B cell (primary cell): ENCODE measurements around the gene APOB. TPM values are rescaled to one million over a fixed set of nuclear protein-coding genes. Genes with fewer than 3 reads are reported as not detected.

Source experiments
- ATAC-seq: fragments of 200-7000 bp; cut with Tn5 transposase; one replicate; pipeline ENCODE4 v1.10.0; 2021; ENCODE audit warnings: low read depth, mild to moderate bottlenecking, moderate number of reproducible peaks, moderate library complexity
- CTCF ChIA-PET: fragments of 350-600 bp; sonication (Branson Sonifier 250); formaldehyde crosslinking; loops from one replicate; lab custom pipeline; 2021; ENCODE audit warnings: antibody characterized with exemption, inconsistent platforms; lab: Charles Lee
- POLR2A ChIA-PET: fragments of 350-600 bp; sonication (Branson Sonifier 250); formaldehyde crosslinking; loops from one replicate; lab custom pipeline; 2021; ENCODE audit warnings: antibody characterized with exemption; lab: Charles Lee
- DNase-seq: peaks from one replicate; pipeline ENCODE4 v3.0.0; 2013
- H2AFZ ChIP-seq: 2 replicates; pipeline ENCODE4 v1.6.1; 2012; ENCODE audit warnings: mild to moderate bottlenecking, low read depth, low read length; ENCODE audit not compliant: insufficient read depth, poor library complexity, severe bottlenecking
- H3K27ac ChIP-seq, 2 donors: 1 replicate in 1 of 2; 2 replicates in 1 of 2; pipeline ENCODE4 v1.5.1; 2012 to 2013; ENCODE audit warnings: low read length in 2 of 2, mild to moderate bottlenecking in 2 of 2, moderate library complexity in 1 of 2
- H3K27me3 ChIP-seq, 4 experiments: fragments of 200-600 bp in 1 of 4; sonication (generic) in 1 of 4; replicated peaks in 1 of 4; 1 replicate in 2 of 4; 2 replicates in 2 of 4; pipeline versions ENCODE4 v1.6.1 to v1.7.0; 2013 to 2016; ENCODE audit warnings: low read length in 3 of 4, mild to moderate bottlenecking in 2 of 4, mixed read lengths in 1 of 4, moderate library complexity in 1 of 4; ENCODE audit not compliant: insufficient read depth in 4 of 4, control insufficient read depth in 3 of 4; ENCODE audit errors: control extremely low read depth in 1 of 4
- H3K36me3 ChIP-seq, 2 experiments: replicated peaks in 1 of 2; 1 replicate in 1 of 2; 2 replicates in 1 of 2; pipeline versions ENCODE4 v1.6.1 to v1.7.1; 2013; ENCODE audit warnings: low read length in 1 of 2; ENCODE audit not compliant: insufficient read depth in 2 of 2, control insufficient read depth in 1 of 2; ENCODE audit errors: control extremely low read depth in 1 of 2, extremely low read depth in 1 of 2
- H3K4me1 ChIP-seq, 2 donors: fragments of 200-600 bp in 1 of 2; sonication (generic) in 1 of 2; 1 replicate in 1 of 2; 2 replicates in 1 of 2; pipeline versions ENCODE4 v1.5.1 to v1.6.1; 2013 to 2017; ENCODE audit warnings: low read length in 2 of 2; ENCODE audit not compliant: control insufficient read depth in 2 of 2, insufficient read depth in 2 of 2
- H3K4me2 ChIP-seq: replicated peaks from 2 replicates; pipeline ENCODE3; 2012; ENCODE audit warnings: mild to moderate bottlenecking, low read depth, low read length; ENCODE audit not compliant: poor library complexity, severe bottlenecking
- H3K4me3 ChIP-seq, 5 experiments: fragments of 200-600 bp in 1 of 5; sonication (generic) in 1 of 5; 1 replicate in 3 of 5; 2 replicates in 2 of 5; pipeline versions ENCODE4 v1.5.1 to v1.7.0; 2011 to 2016; ENCODE audit warnings: low read length in 4 of 5, mild to moderate bottlenecking in 4 of 5, low read depth in 2 of 5, control low read depth in 1 of 5, moderate library complexity in 1 of 5; ENCODE audit not compliant: insufficient read depth in 1 of 5; ENCODE audit errors: control extremely low read depth in 1 of 5, extremely low read depth in 1 of 5
- H3K79me2 ChIP-seq: fragments of 200-600 bp; sonication (generic); one replicate; pipeline ENCODE4 v1.6.0; 2016; ENCODE audit warnings: low read length; ENCODE audit not compliant: control insufficient read depth, insufficient read depth
- H3K9ac ChIP-seq: fragments of 200-600 bp; sonication (generic); 2 replicates; pipeline ENCODE4 v1.6.1; 2017; ENCODE audit warnings: mild to moderate bottlenecking, low read length, moderate library complexity
- H3K9me3 ChIP-seq, 3 donors: one replicate each; pipeline versions ENCODE4 v1.6.1 to v1.7.1; 2013; ENCODE audit warnings: low read length in 2 of 3; ENCODE audit not compliant: control insufficient read depth in 2 of 3, insufficient read depth in 1 of 3; ENCODE audit errors: control extremely low read depth in 1 of 3
- H4K20me1 ChIP-seq: 2 replicates; pipeline ENCODE4 v1.6.0; 2012; ENCODE audit warnings: mild to moderate bottlenecking, low read length; ENCODE audit not compliant: insufficient read depth, control insufficient read depth, poor library complexity, severe bottlenecking
- H3K27ac Mint-ChIP-seq: one replicate; pipeline ENCODE4 v1.8.0; 2021; ENCODE audit warnings: mixed read lengths
- H3K27me3 Mint-ChIP-seq: one replicate; pipeline ENCODE4 v1.8.0; 2021; ENCODE audit warnings: mixed read lengths
- H3K4me1 Mint-ChIP-seq: one replicate; pipeline ENCODE4 v1.8.0; 2021; ENCODE audit warnings: mixed read lengths
- H3K4me3 Mint-ChIP-seq: one replicate; pipeline ENCODE4 v1.8.0; 2021; ENCODE audit warnings: mixed read lengths
- H3K9me3 Mint-ChIP-seq: one replicate; pipeline ENCODE4 v1.8.0; 2022; ENCODE audit warnings: mixed read lengths; ENCODE audit not compliant: insufficient read depth
- EZH2 ChIP-seq: IDR thresholded peaks from 2 replicates; pipeline ENCODE4 v1.6.1; 2012; ENCODE audit warnings: borderline replicate concordance, low read depth, mild to moderate bottlenecking, moderate library complexity, low read length; ENCODE audit not compliant: insufficient read depth, poor library complexity, severe bottlenecking
- WGBS: methylation state at CpG from one replicate; pipeline ENCODE4 v1.1.5; 2013; ENCODE audit warnings: missing lambda C conversion rate; ENCODE audit not compliant: insufficient coverage; 5-methylcytosine and 5-hydroxymethylcytosine counted together
- intact Hi-C: fragments of 100-400 bp; cut with micrococcal nuclease; formaldehyde crosslinking; loops from one replicate; pipeline ENCODE4 v1.10.0; 2022
- polyA plus RNA-seq: library from polyadenylated mRNA; depleted of rRNA; stranded (reverse); fragments of >200 nt; gene quantifications from 2 replicates; pipeline ENCODE4 v1.2.3, GENCODE V29; 2012
- total RNA-seq, 2 donors: library from RNA; stranded (reverse); fragments of 120-200 nt in 1 of 2; gene quantifications; 1 replicate in 1 of 2; 2 replicates in 1 of 2; pipeline versions ENCODE4 v1.2.3 to v1.2.4, GENCODE V29; 2013 to 2022
- TF ChIP-seq, protein P1 (sequence below): fragments of 200-600 bp; IDR thresholded peaks from one replicate; pipeline ENCODE4 v1.8.0; 2022; ENCODE audit warnings: antibody characterized with exemption, mild to moderate bottlenecking

Gene APOB
- total and polyA plus RNA-seq, 2 donors (not counting 1 experiment from before 2014, with no cell fraction given): not detected

DNA sequence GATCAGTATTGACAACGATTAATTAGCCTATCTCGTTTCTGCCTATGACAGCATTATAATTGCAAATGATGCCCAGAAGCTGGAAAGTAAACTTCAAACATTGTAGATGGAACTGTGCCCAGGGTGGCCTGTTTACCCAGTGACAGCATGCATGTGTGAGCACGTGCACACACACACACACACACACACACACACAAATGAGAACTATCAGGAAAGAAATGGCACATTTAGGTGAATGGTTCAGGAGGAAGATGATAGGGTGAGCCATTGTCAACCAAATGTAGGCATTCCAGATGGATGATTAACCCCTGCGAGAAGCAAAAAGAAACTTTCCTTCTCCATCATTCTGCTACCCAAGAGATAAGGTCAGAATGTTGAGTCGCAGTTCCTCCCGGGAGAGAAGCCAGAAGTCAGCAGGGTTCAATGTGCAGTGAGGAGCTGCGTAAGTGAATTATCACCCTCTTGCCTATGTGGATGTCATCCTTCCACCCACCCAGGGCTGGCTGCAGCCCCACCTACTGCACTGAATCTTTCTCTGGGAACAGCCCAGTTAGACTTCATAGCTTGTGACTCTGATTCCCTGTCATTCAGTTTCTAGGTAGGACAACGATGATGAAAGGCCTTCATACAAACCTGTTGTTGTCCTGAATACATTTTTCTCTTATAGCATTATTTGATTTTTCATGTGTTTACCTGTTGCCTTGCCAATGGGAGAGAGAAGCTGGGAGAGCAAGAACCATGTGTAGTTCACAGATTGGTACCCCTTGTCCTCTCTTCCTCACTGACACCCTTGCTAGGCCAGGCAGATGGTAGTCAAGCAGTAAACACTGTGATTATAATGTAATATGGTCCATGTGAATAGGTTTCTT lies 3.5 kb upstream of the APOB start:
- peaks cover 0 to 3% (median 0%) of the 10 kb centered on the region in 3 donors for H3K9me3 ChIP-seq
- H3K27me3 Mint-ChIP-seq: peaks cover 23% of the 10 kb centered on the region
- H3K4me1 Mint-ChIP-seq: peaks cover 4% of the 10 kb centered on the region
- WGBS: 85% methylated on average over 5 of the region's 8 CpGs
- intact Hi-C loops: no loop called here
- POLR2A ChIA-PET: no interaction called here
- no peak overlapping the region for H3K9ac ChIP-seq
- TF ChIP-seq EZH2: no peak
- TF ChIP-seq, protein P1, sequence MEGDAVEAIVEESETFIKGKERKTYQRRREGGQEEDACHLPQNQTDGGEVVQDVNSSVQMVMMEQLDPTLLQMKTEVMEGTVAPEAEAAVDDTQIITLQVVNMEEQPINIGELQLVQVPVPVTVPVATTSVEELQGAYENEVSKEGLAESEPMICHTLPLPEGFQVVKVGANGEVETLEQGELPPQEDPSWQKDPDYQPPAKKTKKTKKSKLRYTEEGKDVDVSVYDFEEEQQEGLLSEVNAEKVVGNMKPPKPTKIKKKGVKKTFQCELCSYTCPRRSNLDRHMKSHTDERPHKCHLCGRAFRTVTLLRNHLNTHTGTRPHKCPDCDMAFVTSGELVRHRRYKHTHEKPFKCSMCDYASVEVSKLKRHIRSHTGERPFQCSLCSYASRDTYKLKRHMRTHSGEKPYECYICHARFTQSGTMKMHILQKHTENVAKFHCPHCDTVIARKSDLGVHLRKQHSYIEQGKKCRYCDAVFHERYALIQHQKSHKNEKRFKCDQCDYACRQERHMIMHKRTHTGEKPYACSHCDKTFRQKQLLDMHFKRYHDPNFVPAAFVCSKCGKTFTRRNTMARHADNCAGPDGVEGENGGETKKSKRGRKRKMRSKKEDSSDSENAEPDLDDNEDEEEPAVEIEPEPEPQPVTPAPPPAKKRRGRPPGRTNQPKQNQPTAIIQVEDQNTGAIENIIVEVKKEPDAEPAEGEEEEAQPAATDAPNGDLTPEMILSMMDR: no peak
- ATAC-seq (no peak), DNase-seq (no peak)
- peaks cover 0 to 12% (median 0%) of the 10 kb centered on the region in 4 experiments for H3K27me3 ChIP-seq
- no peak overlapping the region for H3K4me3 Mint-ChIP-seq
- peaks cover 4 to 5% of the 10 kb centered on the region in 2 donors for H3K4me1 ChIP-seq
- H3K4me3 ChIP-seq: no peak overlapping the region
- no peak overlapping the region for H2AFZ ChIP-seq
- CTCF ChIA-PET: no interaction called here
- no peaks in the 10 kb centered on the region for H3K9me3 Mint-ChIP-seq
- no peak overlapping the region for H3K27ac ChIP-seq
- no peak overlapping the region for H3K27ac Mint-ChIP-seq
- no peaks in the 10 kb centered on the region for H3K36me3 ChIP-seq
- no peaks in the 10 kb centered on the region for H4K20me1 ChIP-seq
- H3K79me2 ChIP-seq: no peaks in the 10 kb centered on the region
- H3K4me2 ChIP-seq: no peak overlapping the region

DNA sequence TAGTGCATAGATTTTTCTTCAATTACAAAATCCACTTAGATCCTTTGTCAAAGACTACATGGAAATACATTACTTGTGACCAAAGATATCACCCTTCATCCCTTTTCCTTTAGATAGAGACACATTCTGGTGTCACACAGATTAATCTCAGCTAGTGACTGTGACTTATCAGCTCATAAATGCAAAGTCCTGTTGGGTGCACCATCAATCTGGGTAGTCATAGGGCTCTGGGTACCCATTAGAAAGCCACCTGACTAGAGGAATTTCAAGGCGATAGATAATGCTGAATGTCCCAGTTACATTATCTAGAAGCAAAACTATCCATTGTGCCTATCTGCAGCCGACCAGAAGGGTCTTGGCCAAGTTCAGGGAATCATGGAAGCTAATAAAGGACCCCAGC lies 2.6 kb upstream of the APOB start:
- Histone ChIP-seq H3K27me3 (peaks cover 0 to 12% (median 0%) of the 10 kb centered on the region in 4 experiments), H2AFZ (no peak overlapping the region), H3K9ac (no peak overlapping the region), H3K27ac (no peak overlapping the region), H3K36me3 (no peaks in the 10 kb centered on the region), H3K79me2 (no peaks in the 10 kb centered on the region), H4K20me1 (no peaks in the 10 kb centered on the region), H3K4me2 (no peak overlapping the region), H3K4me1 (peaks cover 4 to 5% of the 10 kb centered on the region in 2 donors), H3K9me3 (peaks cover 0 to 3% (median 0%) of the 10 kb centered on the region in 3 donors), H3K4me3 (no peak overlapping the region)
- intact Hi-C loops: no loop called here
- Mint-ChIP-seq H3K27me3 (peaks cover 23% of the 10 kb centered on the region), H3K27ac (no peak overlapping the region), H3K4me3 (no peak overlapping the region), H3K4me1 (peaks cover 4% of the 10 kb centered on the region), H3K9me3 (no peaks in the 10 kb centered on the region)
- TF ChIP-seq, protein P1: no peak
- TF ChIP-seq EZH2: no peak
- ChIA-PET POLR2A (no interaction called here), CTCF (no interaction called here)
- 100% methylated on average over 1 of the region's 2 CpGs for WGBS
- ATAC-seq: no peak
- no peak for DNase-seq
